A673 (cell line): ENCODE measurements around the gene CISH. TPM values are rescaled to one million over a fixed set of nuclear protein-coding genes. Genes with fewer than 3 reads are reported as not detected.

ENCODE experiments used
- BruUV-seq: library from RNA; stranded (reverse); fragments of 400-500 nt; replicated peaks from 2 replicates; lab custom pipeline; 2021; lab: Mats Ljungman, UMichigan
- CTCF ChIA-PET: fragments of 300-600 bp; sonication (Branson Sonifier 250); formaldehyde crosslinking; loops from one replicate; lab custom pipeline; 2022; ENCODE audit warnings: antibody characterized with exemption; lab: Charles Lee
- POLR2A ChIA-PET: fragments of 300-600 bp; sonication (Branson Sonifier 250); formaldehyde crosslinking; loops from one replicate; lab custom pipeline; 2022; ENCODE audit warnings: antibody characterized with exemption; ENCODE audit not compliant: low non-redundant PET; lab: Charles Lee
- DNase-seq: peaks from one replicate; pipeline ENCODE4 v3.0.0-alpha.2; 2015; ENCODE audit warnings: low spot score
- H3K27ac ChIP-seq: fragments of 200-600 bp; sonication (generic); 2 replicates; pipeline ENCODE4 v1.5.1; 2016; ENCODE audit warnings: mixed run types, low read depth, mild to moderate bottlenecking, mixed read lengths, antibody characterized with exemption, low read length; ENCODE audit not compliant: poor library complexity, severe bottlenecking
- H3K27me3 ChIP-seq: fragments of 200-600 bp; sonication (generic); replicated peaks from 2 replicates; pipeline ENCODE4 v1.6.1; 2017; ENCODE audit warnings: mixed run types, low read depth, mild to moderate bottlenecking, mixed read lengths, antibody characterized with exemption, low read length; ENCODE audit not compliant: insufficient read depth, poor library complexity
- H3K36me3 ChIP-seq: fragments of 200-600 bp; sonication (generic); 2 replicates; pipeline ENCODE4 v1.6.1; 2016; ENCODE audit warnings: mixed run types, mild to moderate bottlenecking, mixed read lengths, antibody characterized with exemption, low read length; ENCODE audit not compliant: insufficient read depth, poor library complexity, severe bottlenecking
- H3K4me1 ChIP-seq: fragments of 200-600 bp; sonication (generic); 2 replicates; pipeline ENCODE4 v1.6.1; 2017; ENCODE audit warnings: mixed run types, mild to moderate bottlenecking, mixed read lengths, antibody characterized with exemption, low read length; ENCODE audit not compliant: insufficient read depth, poor library complexity, severe bottlenecking
- H3K4me3 ChIP-seq: fragments of 200-600 bp; sonication (generic); 2 replicates; pipeline ENCODE4 v1.5.1; 2016; ENCODE audit warnings: low read depth, mixed run types, mild to moderate bottlenecking, mixed read lengths, low read length; ENCODE audit not compliant: poor library complexity, severe bottlenecking
- H3K9me3 ChIP-seq: fragments of 200-600 bp; sonication (generic); 2 replicates; pipeline ENCODE4 v1.6.1; 2016; ENCODE audit warnings: mixed run types, low read depth, mild to moderate bottlenecking, mixed read lengths, antibody characterized with exemption, low read length; ENCODE audit not compliant: poor library complexity, severe bottlenecking
- CTCF ChIP-seq: fragments of 300-800, 200-600 bp; sonication (generic); conservative IDR thresholded peaks from 2 replicates; pipeline ENCODE4 v1.5.1; 2017; ENCODE audit warnings: low read depth, mild to moderate bottlenecking, antibody characterized with exemption, low read length, moderate library complexity, mixed read lengths
- EZH2 ChIP-seq: fragments of 200-600 bp; sonication (generic); IDR thresholded peaks from 2 replicates; pipeline ENCODE4 v1.6.1; 2017; ENCODE audit warnings: borderline replicate concordance, low read depth, mild to moderate bottlenecking, mixed read lengths, antibody characterized with exemption, low read length; ENCODE audit not compliant: poor library complexity, severe bottlenecking
- intact Hi-C: fragments of 100-400 bp; cut with micrococcal nuclease; formaldehyde crosslinking; loops from one replicate; pipeline ENCODE4 v1.10.0; 2022; ENCODE audit not compliant: unreplicated experiment
- total RNA-seq: library from RNA; stranded (reverse); gene quantifications from 2 replicates; pipeline ENCODE4 v1.2.3, GENCODE V29; 2021

Gene CISH
- total RNA-seq, 1 experiment from 2014 or later = 0.86 TPM

- TF ChIP-seq EZH2 = no peak
- TF ChIP-seq CTCF = no peak
- no peaks in the 10 kb centered on the region for H3K4me1 ChIP-seq
- H3K27me3 ChIP-seq = no peaks in the 10 kb centered on the region
- BruUV-seq = no TSS peak
- ChIA-PET POLR2A (no interaction called here), CTCF (no interaction called here)
- H3K9me3 ChIP-seq = no peaks in the 10 kb centered on the region
- no peak overlapping the region for H3K27ac ChIP-seq
- no peak for DNase-seq
- H3K4me3 ChIP-seq = no peak overlapping the region
- intact Hi-C loops = no loop called here
- no peaks in the 10 kb centered on the region for H3K36me3 ChIP-seq
Measured at GRCh38 chr3:50656417-50657195, 45.0 kb upstream of the CISH start.

GRCh38 chr3:50655009-50655830 is 43.6 kb upstream of the CISH start:
- TF ChIP-seq CTCF = no peak
- TF ChIP-seq EZH2 = no peak
- no peaks in the 10 kb centered on the region for H3K4me1 ChIP-seq
- POLR2A ChIA-PET = no interaction called here
- H3K36me3 ChIP-seq = no peaks in the 10 kb centered on the region
- CTCF ChIA-PET = interaction anchor here (0.9 kb wide), 1 partner anchor 202 kb away, joined by 3 read pairs; no protein-coding TSS in a partner anchor
- H3K4me3 ChIP-seq = no peak overlapping the region
- no peak overlapping the region for H3K27ac ChIP-seq
- intact Hi-C loops = no loop called here
- no TSS peak for BruUV-seq
- no peaks in the 10 kb centered on the region for H3K27me3 ChIP-seq
- H3K9me3 ChIP-seq = no peaks in the 10 kb centered on the region
- DNase-seq = no peak

- H3K36me3 ChIP-seq = no peaks in the 10 kb centered on the region
- H3K9me3 ChIP-seq = no peaks in the 10 kb centered on the region
- H3K27ac ChIP-seq = no peak overlapping the region
- no peak overlapping the region for H3K4me3 ChIP-seq
- intact Hi-C loops = no loop called here
- no peak for TF ChIP-seq CTCF
- TF ChIP-seq EZH2 = no peak
- no peaks in the 10 kb centered on the region for H3K27me3 ChIP-seq
- DNase-seq = no peak
- H3K4me1 ChIP-seq = no peaks in the 10 kb centered on the region
- BruUV-seq = no TSS peak
- ChIA-PET CTCF (no interaction called here), POLR2A (no interaction called here)
Measured at GRCh38 chr3:50653937-50654595, 42.5 kb upstream of the CISH start.
